Measurements from ENCODE around the gene CLIC6.
"Not testable (repeated sequence)": the region's sequence is repeated elsewhere in the genome, so short reads cannot be mapped to it uniquely, and the experiment has no call there.

CLIC6 gene

DNA sequence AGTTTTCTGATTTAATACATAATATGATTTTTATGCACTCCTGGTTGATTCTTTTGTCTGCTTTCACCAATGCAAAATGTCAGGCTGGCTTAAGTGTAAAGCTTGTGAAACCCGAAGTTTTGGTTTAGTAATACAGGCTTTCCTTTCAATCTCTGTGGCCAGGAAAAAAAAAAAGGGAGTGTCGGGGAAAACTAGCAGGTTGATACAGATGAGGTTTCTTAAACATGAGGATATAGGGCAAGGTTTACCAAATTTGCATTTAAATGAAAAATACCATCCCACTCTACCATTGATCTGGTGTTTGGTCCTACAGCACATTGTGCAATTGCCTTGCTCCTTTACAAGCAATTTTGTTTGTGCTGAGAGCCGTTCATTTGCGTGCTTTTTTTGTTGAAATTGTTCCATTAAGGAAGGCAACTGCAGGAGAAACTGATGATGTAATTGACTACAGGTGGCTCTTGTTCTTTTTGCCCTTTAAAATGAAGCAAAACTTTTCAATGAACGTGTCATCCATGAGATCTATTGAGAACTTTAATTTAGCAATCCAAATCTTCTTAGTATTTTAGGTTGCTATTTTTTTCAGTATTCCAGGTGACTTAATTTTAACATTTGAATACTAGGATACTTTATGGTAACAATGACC lies 22.7 kb downstream of the CLIC6 start:
- no peak for DNase-seq (ENCODE audit: low read depth in 2 of 3, low spot score in 1 of 3)

DNA sequence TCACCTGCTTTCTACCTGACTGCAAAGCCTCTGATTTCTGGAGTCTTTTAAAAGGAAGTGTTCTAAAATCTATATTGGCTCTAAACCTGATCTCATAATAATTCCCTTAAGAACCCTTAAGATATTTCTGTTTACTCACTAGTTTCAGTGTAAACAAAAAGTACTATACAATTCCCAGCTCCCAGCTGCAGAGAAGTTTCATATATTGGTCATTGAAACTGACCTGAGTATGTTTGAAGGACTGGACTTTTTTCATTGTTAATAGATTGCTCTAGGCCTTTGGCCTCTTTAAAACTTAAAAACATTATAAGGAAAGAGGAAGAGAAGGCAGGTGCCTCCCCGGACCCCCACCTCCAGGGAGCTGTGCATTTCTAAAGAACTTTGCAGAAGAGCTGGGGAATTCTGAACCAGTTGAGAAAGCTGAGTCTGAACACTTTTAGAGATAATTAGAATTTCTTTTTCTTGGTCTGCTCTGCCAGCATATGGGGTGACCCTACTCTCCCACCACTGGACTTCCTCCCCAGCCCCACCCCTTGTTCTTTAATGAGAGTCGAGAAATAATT lies 23.7 kb downstream of the CLIC6 start:
- no peak for DNase-seq (ENCODE audit: low read depth in 2 of 3, low spot score in 1 of 3)

- peak in 1 of 3 donors; percentile 58 for DNase-seq (ENCODE audit: low read depth in 2 of 3, low spot score in 1 of 3)
Observed at GRCh38 chr21:34693192-34693810, 24.5 kb downstream of the CLIC6 start.

- no peak for DNase-seq (ENCODE audit: low read depth in 2 of 3, low spot score in 1 of 3)
Observed at GRCh38 chr21:34695434-34695833, 26.6 kb downstream of the CLIC6 start.

GRCh38 chr21:34696121-34696520 lies 27.3 kb downstream of the CLIC6 start:
- no peak for DNase-seq (ENCODE audit: low read depth in 2 of 3, low spot score in 1 of 3)

- DNase-seq (ENCODE audit: low read depth in 2 of 3, low spot score in 1 of 3): no peak
Observed at GRCh38 chr21:34697826-34698225, 29.0 kb downstream of the CLIC6 start.

GRCh38 chr21:34698270-34699015 lies 29.6 kb downstream of the CLIC6 start:
- no peak for DNase-seq (ENCODE audit: low read depth in 2 of 3, low spot score in 1 of 3)

- DNase-seq (ENCODE audit: low read depth in 2 of 3, low spot score in 1 of 3): no peak
Observed at GRCh38 chr21:34700605-34701004, 31.8 kb downstream of the CLIC6 start.

- no peak for DNase-seq (ENCODE audit: low read depth in 2 of 3, low spot score in 1 of 3)
Observed at GRCh38 chr21:34701726-34702125, 32.9 kb downstream of the CLIC6 start.

DNA sequence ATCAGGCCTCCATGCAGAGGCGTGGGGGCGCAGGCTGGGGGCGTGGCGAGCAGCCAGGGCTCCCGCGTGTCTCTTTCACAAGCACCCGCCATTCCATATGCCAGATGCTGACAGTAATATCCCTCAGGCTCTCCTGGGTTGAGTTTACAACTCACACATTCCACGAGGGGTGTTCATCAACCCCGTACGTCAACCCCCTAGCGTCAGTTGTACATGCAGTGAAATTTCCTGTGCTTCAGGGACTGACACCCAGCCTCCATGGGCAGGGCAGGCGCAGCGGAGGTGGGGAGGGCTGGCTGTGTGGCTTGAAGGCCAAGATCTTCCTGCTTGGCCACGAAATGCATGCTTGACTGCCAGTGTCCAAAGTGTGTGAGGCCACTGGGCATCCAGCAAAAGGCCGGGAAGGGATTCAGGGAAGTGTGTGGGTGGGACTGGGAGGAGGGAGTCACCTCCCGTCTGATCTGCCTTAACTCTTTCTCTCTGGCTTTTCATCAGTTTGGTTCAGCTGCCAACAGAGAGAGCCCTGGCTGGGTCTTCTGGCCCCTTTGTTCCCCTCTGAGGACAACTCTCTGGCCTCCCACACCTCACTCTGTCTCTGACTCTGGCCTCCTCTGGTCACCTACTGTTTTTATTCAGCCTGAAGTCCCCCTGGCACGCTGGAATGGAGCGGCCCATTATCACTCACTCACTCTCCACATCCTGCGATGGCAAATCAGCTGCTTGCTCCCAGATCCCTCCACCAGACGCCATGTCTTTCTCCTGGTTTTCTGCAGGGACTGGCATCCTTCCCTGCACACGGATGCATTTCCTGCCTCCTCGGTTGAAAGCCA lies 33.8 kb downstream of the CLIC6 start:
- DNase-seq (ENCODE audit: low read depth in 2 of 3, low spot score in 1 of 3): no peak

DNA sequence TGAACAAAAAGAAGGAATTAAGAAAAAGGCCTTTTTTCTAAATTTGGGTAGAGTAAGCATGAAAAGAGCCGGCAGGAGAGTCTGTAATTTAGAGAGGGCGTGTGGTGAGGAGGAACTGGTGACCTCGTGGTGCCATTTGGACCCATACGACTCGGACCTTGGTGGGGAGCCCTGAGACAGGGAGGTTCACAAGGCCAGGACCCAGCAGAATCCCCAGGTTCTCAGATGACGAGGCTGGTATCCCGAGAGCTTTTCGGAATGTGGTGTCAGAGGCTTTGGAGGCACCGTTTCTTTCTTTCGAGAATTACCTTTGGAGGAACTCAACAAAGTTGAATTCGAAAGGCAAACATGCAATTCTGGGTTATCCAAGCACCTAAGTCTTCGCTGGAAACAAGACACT lies 34.8 kb downstream of the CLIC6 start:
- DNase-seq (ENCODE audit: low read depth in 2 of 3, low spot score in 1 of 3): no peak

GRCh38 chr21:34704119-34704518 lies 35.3 kb downstream of the CLIC6 start:
- no peak for DNase-seq (ENCODE audit: low read depth in 2 of 3, low spot score in 1 of 3)

DNA sequence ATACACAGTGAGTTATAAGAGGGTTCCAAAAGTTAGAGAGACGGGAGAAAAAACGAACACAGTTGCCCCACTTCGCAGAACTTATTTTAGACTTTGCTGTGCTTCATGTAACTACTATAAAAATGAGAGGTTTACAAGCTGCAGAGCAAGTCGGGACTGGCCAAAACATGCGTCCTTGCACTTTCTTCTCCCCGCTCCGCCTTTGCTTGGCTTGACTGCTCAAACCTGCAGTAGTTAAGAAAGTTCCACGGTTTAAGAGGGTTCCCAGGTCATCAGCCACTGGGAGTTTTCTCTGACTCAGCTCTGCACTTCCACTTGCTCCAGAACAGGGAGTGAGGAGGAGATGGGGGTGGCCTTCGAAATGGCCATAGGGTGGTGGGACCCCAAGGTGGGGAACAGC lies 36.2 kb downstream of the CLIC6 start:
- no peak for DNase-seq (ENCODE audit: low read depth in 2 of 3, low spot score in 1 of 3)

- no peak for DNase-seq (ENCODE audit: low read depth in 2 of 3, low spot score in 1 of 3)
Observed at GRCh38 chr21:34706337-34706736, 37.5 kb downstream of the CLIC6 start.

DNA sequence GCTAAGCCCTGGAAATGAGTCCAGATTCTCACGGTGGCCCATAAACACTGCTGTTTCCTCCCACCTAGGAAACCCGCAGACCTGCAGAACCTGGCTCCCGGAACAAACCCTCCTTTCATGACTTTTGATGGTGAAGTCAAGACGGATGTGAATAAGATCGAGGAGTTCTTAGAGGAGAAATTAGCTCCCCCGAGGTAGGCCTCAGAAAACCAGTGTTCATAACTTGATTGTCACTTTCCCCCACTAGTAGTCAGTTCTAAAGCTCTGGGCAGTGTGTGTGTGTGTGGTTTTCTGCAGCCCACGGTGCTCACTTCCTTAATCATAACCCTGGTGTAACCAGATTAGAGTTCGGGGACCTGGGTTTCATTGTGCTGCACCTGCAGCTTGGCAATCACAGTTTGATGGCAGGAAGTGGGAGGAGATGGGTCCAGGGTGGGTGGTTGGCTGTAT lies 39.1 kb downstream of the CLIC6 start:
- DNase-seq (ENCODE audit: low read depth in 2 of 3, low spot score in 1 of 3): peak; percentile 34 to 62 (median 52)

GRCh38 chr21:34713621-34714020 lies 44.8 kb downstream of the CLIC6 start:
- DNase-seq (ENCODE audit: low read depth in 2 of 3, low spot score in 1 of 3): no peak

DNA sequence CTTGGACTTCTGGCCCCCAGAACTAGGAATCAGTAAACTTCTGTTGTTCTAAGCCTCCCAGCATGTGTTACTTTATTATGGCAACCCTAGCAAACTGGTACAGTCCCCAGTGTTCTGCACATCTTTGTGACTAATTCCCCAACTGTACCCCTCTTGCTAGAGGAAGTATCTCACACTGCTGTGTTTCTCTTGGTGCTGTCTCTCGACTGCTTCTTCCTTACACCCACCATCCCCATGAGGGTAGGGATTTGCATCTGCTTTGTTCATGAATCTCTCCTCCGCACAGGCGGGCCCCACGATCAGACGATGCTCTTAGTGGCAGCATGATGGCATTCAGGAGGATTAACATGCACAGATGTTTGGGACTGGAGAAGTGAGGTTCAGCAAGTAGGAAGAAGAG lies 46.7 kb downstream of the CLIC6 start:
- no peak for DNase-seq (ENCODE audit: low read depth in 2 of 3, low spot score in 1 of 3)

- no peak for DNase-seq (ENCODE audit: low read depth in 2 of 3, low spot score in 1 of 3)
Observed at GRCh38 chr21:34715985-34716596, 47.3 kb downstream of the CLIC6 start.

GRCh38 chr21:34718529-34718928 lies 49.7 kb downstream of the CLIC6 start:
- not testable (repeated sequence) for DNase-seq (ENCODE audit: low read depth in 2 of 3, low spot score in 1 of 3)

DNA sequence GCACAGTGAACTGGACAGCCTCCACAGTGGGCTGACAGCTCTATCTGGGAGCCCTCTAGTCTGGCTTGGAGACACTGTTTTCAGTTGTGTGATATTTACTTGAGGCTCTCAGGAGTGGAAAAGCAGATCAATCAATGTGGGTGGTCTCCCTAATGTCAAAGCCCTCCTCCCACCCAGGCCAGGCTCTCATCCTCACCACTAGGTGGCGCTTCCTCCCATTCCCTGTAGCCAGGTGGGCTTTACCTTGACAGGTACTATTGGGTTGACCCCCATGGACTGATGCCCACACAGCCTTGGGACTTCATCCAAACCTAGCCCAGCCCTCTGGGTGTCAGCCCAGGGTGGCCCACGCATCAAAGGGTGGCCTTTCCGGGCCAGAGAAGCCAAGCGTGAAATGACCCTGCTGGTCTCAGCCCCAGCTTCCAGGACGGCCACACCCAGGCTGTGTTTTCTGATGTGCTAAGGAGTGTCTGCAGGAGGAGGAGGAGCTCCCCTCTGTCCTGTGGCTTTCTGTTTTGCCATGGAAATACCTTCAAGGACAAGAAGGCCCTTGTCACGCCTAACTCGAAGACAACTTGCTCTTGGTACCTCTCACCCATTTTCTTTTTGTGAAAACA lies 54.0 kb downstream of the CLIC6 start:
- DNase-seq (ENCODE audit: low read depth in 2 of 3, low spot score in 1 of 3): peak in 1 of 3 donors; percentile 22

Data from stimulated activated CD4-positive, alpha-beta T cell treated with anti-CD3 and anti-CD28 coated beads, Interleukin-12 subunit alpha, Interleukin-12 subunit beta, amount 100 ng/mL, for 48 hours (primary cell).